Measurements from ENCODE around the gene CD83. TPM values are rescaled to one million over a fixed set of nuclear protein-coding genes. Genes with fewer than 3 reads are reported as not detected.

Gene CD83
- total RNA-seq, 2 experiments from 2014 or later = 24.4 to 24.7 TPM

GRCh38 chr6:14118446-14118845 is 874 bp downstream of the CD83 start:
- no peak for ATAC-seq
- POLR2A ChIA-PET = interaction anchor here (0.8 to 3.2 kb wide), 6 partner anchors 9 to 43 kb away, joined by 3 to 16 read pairs (median 3); no protein-coding TSS in a partner anchor

GRCh38 chr6:14119784-14120183 is 2.2 kb downstream of the CD83 start:
- ATAC-seq (no peak), DNase-seq (no peak)
- H3K27me3 Mint-ChIP-seq = no peaks in the 10 kb centered on the region
- no peak for TF ChIP-seq CTCF (IDR thresholded peaks at IDR 0.05)
- peaks cover 60% of the 10 kb centered on the region for H3K36me3 Mint-ChIP-seq (ENCODE audit: low read depth)
- no peaks in the 10 kb centered on the region for H3K9me3 Mint-ChIP-seq
- CTCF ChIA-PET = interaction anchor here (0.8 to 2.9 kb wide), 5 partner anchors 9 to 211 kb away, joined by 3 to 13 read pairs (median 4); no protein-coding TSS in a partner anchor
- peaks cover 48% of the 10 kb centered on the region for H3K4me1 Mint-ChIP-seq (ENCODE audit: low read depth)
- intact Hi-C loops (cut with micrococcal nuclease) = no loop called here
- POLR2A ChIA-PET = interaction anchor here (0.6 to 3.2 kb wide), 4 partner anchors 11 to 199 kb away, joined by 3 to 16 read pairs (median 4); no protein-coding TSS in a partner anchor
- H3K27ac Mint-ChIP-seq = no peak overlapping the region
- H3K4me3 Mint-ChIP-seq = peak overlapping the region; percentile 41

More at GRCh38 chr6:14118446-14118845, 874 bp downstream of the CD83 start:
- Mint-ChIP-seq H3K36me3 (ENCODE audit: low read depth) (peaks cover 52% of the 10 kb centered on the region), H3K27ac (peak overlapping the region; percentile 87), H3K4me3 (peak overlapping the region; percentile 99), H3K9me3 (no peaks in the 10 kb centered on the region), H3K4me1 (ENCODE audit: low read depth) (peaks cover 42% of the 10 kb centered on the region), H3K27me3 (no peaks in the 10 kb centered on the region)
- CTCF ChIA-PET = interaction anchor here (2.0 to 2.9 kb wide), 2 partner anchors 10 to 52 kb away, joined by 6 to 13 read pairs; no protein-coding TSS in a partner anchor
- no peak for DNase-seq
- TF ChIP-seq CTCF (IDR thresholded peaks at IDR 0.05) = no peak
- intact Hi-C loops (cut with micrococcal nuclease) = no loop called here

- DNase-seq (no peak), ATAC-seq (no peak)
- ChIA-PET CTCF (interaction anchor here (0.9 to 2.9 kb wide), 3 partner anchors 8 to 54 kb away, joined by 5 to 13 read pairs (median 7); no protein-coding TSS in a partner anchor), POLR2A (interaction anchor here (0.6 to 3.2 kb wide), 5 partner anchors 10 to 1020 kb away, joined by 3 to 16 read pairs (median 3); no protein-coding TSS in a partner anchor)
- intact Hi-C loops (cut with micrococcal nuclease) = no loop called here
- Mint-ChIP-seq H3K4me3 (peak overlapping the region; percentile 41), H3K4me1 (ENCODE audit: low read depth) (peaks cover 51% of the 10 kb centered on the region), H3K27ac (peak overlapping the region; percentile 0), H3K9me3 (no peaks in the 10 kb centered on the region), H3K27me3 (no peaks in the 10 kb centered on the region), H3K36me3 (ENCODE audit: low read depth) (peaks cover 66% of the 10 kb centered on the region)
- TF ChIP-seq CTCF (IDR thresholded peaks at IDR 0.05) = no peak
Observed at GRCh38 chr6:14120546-14120945, 3.0 kb downstream of the CD83 start.

- H3K9me3 Mint-ChIP-seq = no peaks in the 10 kb centered on the region
- H3K4me3 Mint-ChIP-seq = peak overlapping the region; percentile 17
- CTCF ChIA-PET = interaction anchor here (0.6 kb wide), 1 partner anchor 28 kb away, joined by 3 read pairs; no protein-coding TSS in a partner anchor
- POLR2A ChIA-PET = no interaction called here
- TF ChIP-seq CTCF (IDR thresholded peaks at IDR 0.05) = no peak
- H3K4me1 Mint-ChIP-seq (ENCODE audit: low read depth) = peaks cover 53% of the 10 kb centered on the region
- H3K27ac Mint-ChIP-seq = peak overlapping the region; percentile 65
- ATAC-seq (peak; percentile 42), DNase-seq (peak; percentile 62)
- intact Hi-C loops (cut with micrococcal nuclease) = no loop called here
- H3K36me3 Mint-ChIP-seq (ENCODE audit: low read depth) = peaks cover 71% of the 10 kb centered on the region
- no peaks in the 10 kb centered on the region for H3K27me3 Mint-ChIP-seq
Observed at GRCh38 chr6:14121936-14122344, 4.4 kb downstream of the CD83 start.

GRCh38 chr6:14123386-14124111 is 6.0 kb downstream of the CD83 start:
- Mint-ChIP-seq H3K9me3 (no peaks in the 10 kb centered on the region), H3K4me1 (ENCODE audit: low read depth) (peaks cover 60% of the 10 kb centered on the region), H3K27me3 (no peaks in the 10 kb centered on the region), H3K27ac (peak overlapping the region; percentile 53), H3K36me3 (ENCODE audit: low read depth) (peaks cover 61% of the 10 kb centered on the region), H3K4me3 (no peak overlapping the region)
- no peak for TF ChIP-seq CTCF (IDR thresholded peaks at IDR 0.05)
- ChIA-PET POLR2A (interaction anchor here (0.9 kb wide), 1 partner anchor 87 kb away, joined by 3 read pairs; no protein-coding TSS in a partner anchor), CTCF (interaction anchor here (0.6 to 1.7 kb wide), 6 partner anchors 10 to 57 kb away, joined by 3 to 4 read pairs (median 3); no protein-coding TSS in a partner anchor)
- ATAC-seq (no peak), DNase-seq (no peak)
- intact Hi-C loops (cut with micrococcal nuclease) = no loop called here
